Measurements from ENCODE around the gene RAB1A. TPM values are rescaled to one million over a fixed set of nuclear protein-coding genes. Genes with fewer than 3 reads are reported as not detected.
"Not testable (repeated sequence)": the region's sequence is repeated elsewhere in the genome, so short reads cannot be mapped to it uniquely, and the experiment has no call there.

RAB1A gene
- total RNA-seq, 1 donor from 2014 or later: 114 TPM

DNA sequence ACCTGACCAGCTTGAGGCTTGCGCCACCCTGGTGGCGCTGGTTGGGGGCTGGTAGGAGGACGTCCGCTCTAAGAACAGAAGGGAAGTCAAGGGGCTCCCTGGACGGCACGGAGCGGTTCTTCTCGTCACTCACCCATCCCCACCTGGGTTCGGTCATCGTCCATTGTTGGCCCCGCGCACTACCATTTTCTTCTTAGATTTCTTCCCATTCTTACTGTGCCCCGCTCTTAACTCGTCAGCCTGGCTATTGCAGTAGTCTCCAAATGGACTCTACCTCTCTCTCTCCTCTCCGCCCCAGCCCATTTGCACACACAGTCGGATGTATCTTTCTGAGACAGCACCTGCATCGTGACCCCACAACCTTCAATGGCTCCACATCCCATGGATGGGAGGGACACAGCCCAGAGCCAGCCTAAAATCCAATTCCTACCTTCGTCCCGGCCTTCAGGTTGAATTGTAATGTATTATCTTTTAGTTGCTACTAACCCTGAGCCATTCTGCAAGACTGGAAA is 814 bp upstream of the RAB1A start:
- no peak for FAIRE-seq

GRCh38 chr2:65129286-65129825 is 550 bp downstream of the RAB1A start:
- peak overlapping the region; percentile 63 for H3K4me3 ChIP-seq (ENCODE audit: low read depth, low read length)
- no peak for DNase-seq (ENCODE audit: low read depth)
- H3K36me3 ChIP-seq (ENCODE audit: control insufficient read depth, insufficient read depth, low read length): no peaks in the 10 kb centered on the region
- TF ChIP-seq, protein P1, sequence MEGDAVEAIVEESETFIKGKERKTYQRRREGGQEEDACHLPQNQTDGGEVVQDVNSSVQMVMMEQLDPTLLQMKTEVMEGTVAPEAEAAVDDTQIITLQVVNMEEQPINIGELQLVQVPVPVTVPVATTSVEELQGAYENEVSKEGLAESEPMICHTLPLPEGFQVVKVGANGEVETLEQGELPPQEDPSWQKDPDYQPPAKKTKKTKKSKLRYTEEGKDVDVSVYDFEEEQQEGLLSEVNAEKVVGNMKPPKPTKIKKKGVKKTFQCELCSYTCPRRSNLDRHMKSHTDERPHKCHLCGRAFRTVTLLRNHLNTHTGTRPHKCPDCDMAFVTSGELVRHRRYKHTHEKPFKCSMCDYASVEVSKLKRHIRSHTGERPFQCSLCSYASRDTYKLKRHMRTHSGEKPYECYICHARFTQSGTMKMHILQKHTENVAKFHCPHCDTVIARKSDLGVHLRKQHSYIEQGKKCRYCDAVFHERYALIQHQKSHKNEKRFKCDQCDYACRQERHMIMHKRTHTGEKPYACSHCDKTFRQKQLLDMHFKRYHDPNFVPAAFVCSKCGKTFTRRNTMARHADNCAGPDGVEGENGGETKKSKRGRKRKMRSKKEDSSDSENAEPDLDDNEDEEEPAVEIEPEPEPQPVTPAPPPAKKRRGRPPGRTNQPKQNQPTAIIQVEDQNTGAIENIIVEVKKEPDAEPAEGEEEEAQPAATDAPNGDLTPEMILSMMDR (IDR thresholded peaks at IDR 0.05; ENCODE audit: insufficient read depth, low read length, severe bottlenecking): no peak
- FAIRE-seq: no peak
- H3K27me3 ChIP-seq (ENCODE audit: control insufficient read depth, insufficient read depth, low read length): no peaks in the 10 kb centered on the region

More for the DNA sequence above, 814 bp upstream of the RAB1A start:
- H3K27me3 ChIP-seq (ENCODE audit: control insufficient read depth, insufficient read depth, low read length): no peaks in the 10 kb centered on the region
- peak overlapping the region; percentile 63 for H3K4me3 ChIP-seq (ENCODE audit: low read depth, low read length)
- TF ChIP-seq, protein P1 (IDR thresholded peaks at IDR 0.05; ENCODE audit: insufficient read depth, low read length, severe bottlenecking): no peak
- H3K36me3 ChIP-seq (ENCODE audit: control insufficient read depth, insufficient read depth, low read length): no peaks in the 10 kb centered on the region
- DNase-seq (ENCODE audit: low read depth): no peak

DNA sequence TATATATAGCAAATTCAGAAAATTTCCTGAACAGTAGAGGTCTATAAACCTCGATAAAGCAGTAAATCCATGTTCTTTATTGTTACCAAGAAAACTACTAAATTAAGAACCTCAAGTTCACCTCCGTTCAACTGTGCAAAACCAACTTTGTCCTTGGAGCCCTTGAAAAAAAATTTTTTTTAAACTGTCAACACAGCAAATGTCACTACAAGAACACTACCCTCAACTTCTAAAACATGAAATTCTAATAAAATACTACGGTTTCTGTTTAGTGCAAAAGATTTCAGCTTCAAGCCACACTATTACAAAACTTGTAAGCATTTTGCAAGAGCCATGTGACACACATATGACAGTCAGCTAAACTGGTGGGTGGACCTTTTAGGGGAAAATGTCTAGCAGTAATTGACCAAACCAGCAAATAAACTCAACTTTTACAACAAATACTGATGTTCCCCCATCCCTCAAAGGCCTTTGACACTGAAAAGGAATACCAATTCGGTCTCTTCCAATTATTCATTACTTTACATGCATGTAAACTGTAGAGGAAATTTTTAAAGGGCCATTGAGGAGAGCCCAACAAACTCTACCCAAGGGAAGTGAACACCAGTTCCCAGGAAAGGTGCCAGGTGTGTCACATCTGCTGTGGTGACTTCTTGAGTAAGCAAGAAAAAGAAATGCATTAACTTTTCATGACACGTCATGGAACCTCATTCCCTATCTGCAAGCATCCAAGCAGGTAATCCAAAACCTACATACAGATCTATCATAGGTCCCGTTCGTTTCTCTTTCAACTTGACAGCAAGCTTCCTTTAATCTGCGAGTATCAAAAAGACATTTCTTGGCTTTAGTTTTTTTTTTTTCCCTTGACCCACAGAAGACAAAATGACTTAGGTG is 1.4 kb downstream of the RAB1A start:
- DNase-seq (ENCODE audit: low read depth) (peak; percentile 73), FAIRE-seq (no peak)
- TF ChIP-seq, protein P1 (IDR thresholded peaks at IDR 0.05; ENCODE audit: insufficient read depth, low read length, severe bottlenecking): no peak
- no peaks in the 10 kb centered on the region for H3K36me3 ChIP-seq (ENCODE audit: control insufficient read depth, insufficient read depth, low read length)
- no peaks in the 10 kb centered on the region for H3K27me3 ChIP-seq (ENCODE audit: control insufficient read depth, insufficient read depth, low read length)
- H3K4me3 ChIP-seq (ENCODE audit: low read depth, low read length): peak overlapping the region; percentile 63

- not testable (repeated sequence) for H3K36me3 ChIP-seq (ENCODE audit: control insufficient read depth, insufficient read depth, low read length); H3K4me3 ChIP-seq (ENCODE audit: low read depth, low read length); FAIRE-seq; H3K27me3 ChIP-seq (ENCODE audit: control insufficient read depth, insufficient read depth, low read length); DNase-seq (ENCODE audit: low read depth)
Measured at GRCh38 chr2:65125457-65125856, 4.4 kb downstream of the RAB1A start.

DNA sequence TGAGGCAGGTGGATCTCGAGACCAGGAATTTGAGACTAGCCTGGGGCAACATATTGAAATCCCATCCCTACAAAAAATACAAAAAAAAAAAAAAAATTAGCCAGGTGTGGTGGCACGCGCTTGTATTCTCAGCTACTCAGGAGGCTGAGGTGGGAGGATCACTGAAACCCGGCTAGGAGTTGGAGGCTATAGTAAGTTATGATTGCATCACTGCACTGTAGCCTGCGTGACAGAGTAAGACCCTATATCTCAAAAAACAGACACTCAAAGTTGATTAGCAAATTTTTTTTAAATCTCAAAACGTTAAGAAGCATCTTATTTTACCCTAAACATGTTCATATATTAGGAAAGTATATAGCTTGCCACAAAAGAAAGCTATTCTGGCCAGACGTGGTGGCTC is 7.6 kb downstream of the RAB1A start:
- Histone ChIP-seq H3K4me3 (ENCODE audit: low read depth, low read length) (no peak overlapping the region), H3K27me3 (ENCODE audit: control insufficient read depth, insufficient read depth, low read length) (no peaks in the 10 kb centered on the region), H3K36me3 (ENCODE audit: control insufficient read depth, insufficient read depth, low read length) (no peaks in the 10 kb centered on the region)
- DNase-seq (ENCODE audit: low read depth): no peak
- TF ChIP-seq, protein P1 (IDR thresholded peaks at IDR 0.05; ENCODE audit: insufficient read depth, low read length, severe bottlenecking): no peak
- FAIRE-seq: no peak

DNA sequence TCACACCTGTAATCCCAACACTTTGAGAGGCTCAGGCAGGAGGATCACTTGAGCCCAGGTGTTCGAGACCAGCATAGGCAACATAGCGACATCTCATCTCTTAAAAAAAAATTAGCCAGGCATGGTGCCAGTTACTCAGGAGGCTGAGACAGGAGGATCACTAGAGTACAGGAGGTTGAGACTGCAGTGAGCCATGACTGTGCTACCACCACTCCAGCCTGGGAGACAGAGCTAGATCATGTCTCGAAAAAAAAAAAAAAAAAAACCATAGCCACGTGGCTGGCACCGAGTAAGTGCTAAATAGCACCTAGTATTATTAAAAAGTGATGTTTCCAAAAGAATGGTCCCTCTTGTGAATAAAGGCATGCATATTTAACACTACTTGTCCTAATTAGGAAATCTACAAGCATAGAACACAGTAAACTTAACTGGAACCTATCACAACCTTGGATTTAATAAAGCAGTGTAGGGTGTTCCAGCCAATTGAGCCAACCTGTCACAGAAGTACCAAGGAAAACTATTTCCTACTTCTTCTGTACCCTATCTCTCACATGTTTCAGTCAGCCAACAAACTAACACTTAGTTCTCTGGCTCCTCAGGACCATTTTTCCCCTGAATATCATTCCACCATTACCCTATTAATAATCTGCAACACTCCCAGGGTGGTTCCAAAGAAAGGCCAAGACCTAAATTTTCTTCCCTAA is 8.8 kb downstream of the RAB1A start:
- H3K36me3 ChIP-seq (ENCODE audit: control insufficient read depth, insufficient read depth, low read length): no peaks in the 10 kb centered on the region
- TF ChIP-seq, protein P1 (IDR thresholded peaks at IDR 0.05; ENCODE audit: insufficient read depth, low read length, severe bottlenecking): no peak
- no peak for FAIRE-seq
- no peak overlapping the region for H3K4me3 ChIP-seq (ENCODE audit: low read depth, low read length)
- H3K27me3 ChIP-seq (ENCODE audit: control insufficient read depth, insufficient read depth, low read length): no peaks in the 10 kb centered on the region
- DNase-seq (ENCODE audit: low read depth): no peak

All from bronchial epithelial cell (primary cell).